ENCODE measurements around the gene TXNRD3. TPM values are rescaled to one million over a fixed set of nuclear protein-coding genes. Genes with fewer than 3 reads are reported as not detected.

TXNRD3 gene
- polyA plus RNA-seq, 2 of the 4 experiments (the other 2 are of a cell fraction), result 4.6 to 5.8 TPM

DNA sequence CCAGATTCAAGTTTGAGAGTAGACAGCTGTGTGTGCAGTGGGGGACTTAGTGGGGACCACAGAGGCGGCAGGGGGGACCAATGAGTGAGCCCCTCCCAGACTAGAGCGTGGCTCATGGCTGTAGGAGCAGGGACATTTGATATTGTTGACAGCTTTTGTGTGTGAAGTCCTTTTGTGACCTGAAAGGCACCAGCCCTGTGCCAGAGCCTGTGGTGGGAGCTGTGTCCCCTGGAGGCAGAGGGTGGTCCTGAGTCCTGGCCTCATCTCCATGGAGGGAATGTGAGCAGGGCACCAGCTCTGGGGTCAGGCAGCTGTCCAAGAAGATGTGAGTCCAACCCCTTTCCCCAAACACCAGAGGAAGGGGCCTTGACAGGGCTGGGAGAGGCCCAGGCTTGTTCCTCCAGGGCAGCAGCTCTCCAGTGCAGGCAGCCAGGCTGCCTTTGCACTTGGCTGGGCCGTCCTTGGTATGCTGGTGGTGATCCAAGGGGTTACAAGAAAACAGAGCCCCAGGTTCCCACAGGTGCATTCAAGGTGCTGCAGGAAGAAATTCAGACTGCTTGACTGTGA, 86.1 kb downstream of the TXNRD3 start:
- H3K4me3 ChIP-seq, result no peak overlapping the region
- no peak for ATAC-seq
- H3K4me1 ChIP-seq, result peaks cover 7% of the 10 kb centered on the region; the same call in 2 of the 3 replicates
- no peak overlapping the region for H3K27ac ChIP-seq
- CTCF ChIA-PET, result interaction anchor here (0.9 to 1.2 kb wide), 2 partner anchors 45 to 46 kb away, joined by 3 read pairs; partner anchors contain the start of gene CHST13
- 7% methylated on average over 2 of the region's 3 CpGs for WGBS (ENCODE audit: missing lambda C conversion rate)
- DNase-seq (ENCODE audit: low read depth in 1 of 2, low spot score in 1 of 2), result no peak
- H3K9me3 ChIP-seq, result no peaks in the 10 kb centered on the region
- no peak overlapping the region for H3K4me2 ChIP-seq
- POLR2A ChIA-PET, result no interaction called here
- FAIRE-seq, result no peak
- TF ChIP-seq FOSB (CRISPR knock-in tag; IDR thresholded peaks at IDR 0.05) (no peak), HMGXB4 (CRISPR knock-in tag; IDR thresholded peaks at IDR 0.05; ENCODE audit: borderline replicate concordance) (no peak), RAD21 (conservative IDR thresholded peaks at IDR 0.05 in 1 of 2, IDR thresholded peaks at IDR 0.05 in 1 of 2) (no peak), MAX (IDR thresholded peaks at IDR 0.05) (no peak), MAZ (IDR thresholded peaks at IDR 0.05; ENCODE audit: borderline replicate concordance, low read depth, low read length) (no peak), CEBPB (IDR thresholded peaks at IDR 0.05) (no peak), KDM1A (IDR thresholded peaks at IDR 0.05; ENCODE audit: low read depth) (no peak), E2F6 (IDR thresholded peaks at IDR 0.05; ENCODE audit: borderline replicate concordance, low read depth) (no peak)

DNA sequence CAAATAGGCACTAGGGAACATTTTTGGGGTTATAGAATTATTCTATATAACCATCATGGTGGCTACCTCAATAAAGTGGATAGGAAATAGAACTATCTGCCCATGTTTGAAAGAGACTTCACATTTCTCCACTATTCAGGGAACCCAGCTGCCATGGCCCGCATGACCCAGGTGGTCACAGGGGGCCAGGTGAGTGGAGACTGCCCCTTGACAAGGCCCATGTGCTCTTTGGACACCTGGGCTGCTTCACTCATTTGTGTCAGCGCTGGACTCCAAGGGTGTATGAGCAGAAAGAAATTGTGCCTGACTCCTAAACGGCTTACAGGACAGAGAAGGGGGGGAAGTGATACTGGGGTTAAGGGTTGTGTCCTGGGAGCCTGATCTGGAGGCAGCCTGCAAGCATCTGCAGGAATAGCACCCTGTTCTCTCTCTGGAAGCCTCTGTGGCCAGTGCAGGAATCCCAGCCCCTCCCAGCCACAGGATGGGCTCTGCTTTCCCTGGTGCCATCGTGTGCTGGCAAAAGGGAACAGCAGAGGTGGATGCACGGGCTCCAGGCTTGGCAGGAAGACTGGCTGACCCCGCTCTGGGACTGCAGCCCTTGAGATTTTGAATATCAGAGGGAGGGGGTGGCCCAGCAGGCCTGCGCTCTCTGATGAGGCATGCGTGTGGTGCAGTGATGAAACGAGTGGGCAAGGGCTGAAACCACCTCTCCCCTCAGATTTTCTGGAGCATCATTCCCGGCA, 87.1 kb downstream of the TXNRD3 start:
- ATAC-seq (peak; percentile 86 to 89), FAIRE-seq (no peak), DNase-seq (ENCODE audit: low read depth in 1 of 2, low spot score in 1 of 2) (peak; percentile 12 to 21)
- Histone ChIP-seq H3K27ac (no peak overlapping the region), H3K4me2 (no peak overlapping the region), H3K4me1 (no peaks in the 10 kb centered on the region), H3K4me3 (no peak overlapping the region), H3K9me3 (no peaks in the 10 kb centered on the region)
- TF ChIP-seq NPAS2 (CRISPR knock-in tag; IDR thresholded peaks at IDR 0.05; ENCODE audit: borderline replicate concordance) (no peak), FOSL2 (IDR thresholded peaks at IDR 0.05) (no peak), FOSL2 (CRISPR knock-in tag; IDR thresholded peaks at IDR 0.05) (no peak), RAD21 (conservative IDR thresholded peaks at IDR 0.05 in 1 of 2, IDR thresholded peaks at IDR 0.05 in 1 of 2) (peak; percentile 14 to 18; a peak in 1 of 5 replicates), FOSB (CRISPR knock-in tag; IDR thresholded peaks at IDR 0.05) (no peak), CEBPB (IDR thresholded peaks at IDR 0.05) (no peak)
- ChIA-PET POLR2A (no interaction called here), CTCF (interaction anchor here (0.9 kb wide), 1 partner anchor 45 kb away, joined by 3 read pairs; no protein-coding TSS in a partner anchor)
- WGBS (ENCODE audit: missing lambda C conversion rate), result 43% methylated on average over 7 of the region's 10 CpGs

DNA sequence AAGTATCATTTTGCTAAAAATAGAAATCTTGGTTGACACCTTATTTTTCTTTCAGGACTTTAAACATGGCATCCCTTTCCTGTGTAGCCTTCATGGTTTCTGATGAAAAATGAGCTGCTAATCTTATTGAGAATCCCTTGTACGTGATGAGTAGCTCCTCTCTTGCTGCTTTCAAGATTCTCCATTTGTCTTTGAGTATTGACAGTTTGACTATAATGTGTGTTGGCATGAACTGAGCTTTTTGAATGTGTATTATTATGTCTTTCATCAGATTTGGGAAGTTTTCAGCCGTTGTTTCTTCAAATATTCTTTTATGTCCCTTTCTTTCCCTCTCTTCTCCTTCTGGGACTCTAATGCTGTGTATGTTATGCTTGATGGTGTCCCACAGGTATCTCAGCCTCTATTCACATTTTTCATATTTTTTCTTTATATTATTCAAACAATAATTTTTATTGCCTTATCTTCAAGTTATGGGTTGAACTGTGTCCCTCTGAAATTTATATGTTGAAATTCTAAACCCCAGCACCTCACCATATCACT, 92.1 kb downstream of the TXNRD3 start:
- ChIA-PET CTCF (interaction anchor here (0.6 to 1.4 kb wide), 2 partner anchors 9 to 1124 kb away, joined by 3 to 4 read pairs; no protein-coding TSS in a partner anchor), POLR2A (no interaction called here)

More for the DNA sequence above, 92.1 kb downstream of the TXNRD3 start:
- TF ChIP-seq SREBF2 (IDR thresholded peaks at IDR 0.05), result no peak
- no peak for TF ChIP-seq ESRRA (IDR thresholded peaks at IDR 0.05; ENCODE audit: borderline replicate concordance, low read length)
- no peak for TF ChIP-seq CTCF (IDR thresholded peaks at IDR 0.05)
- TF ChIP-seq EHMT2 (IDR thresholded peaks at IDR 0.05; ENCODE audit: low read depth), result no peak
- no peak for TF ChIP-seq HDAC2 (IDR thresholded peaks at IDR 0.05)
- no peak for TF ChIP-seq CHD2 (IDR thresholded peaks at IDR 0.05; ENCODE audit: low read length, partially characterized antibody)
- no peak for TF ChIP-seq PHF8 (IDR thresholded peaks at IDR 0.05; ENCODE audit: borderline replicate concordance, low read depth)
- no peak for TF ChIP-seq USF2 (IDR thresholded peaks at IDR 0.05)
- no peak for TF ChIP-seq CBX8 (IDR thresholded peaks at IDR 0.05)
- no peak for TF ChIP-seq E2F6 (IDR thresholded peaks at IDR 0.05; ENCODE audit: borderline replicate concordance, low read depth)
- no peak for TF ChIP-seq ATOH8 (CRISPR knock-in tag; IDR thresholded peaks at IDR 0.05; ENCODE audit: low read depth)
- no peak for TF ChIP-seq RAD21 (conservative IDR thresholded peaks at IDR 0.05 in 1 of 2, IDR thresholded peaks at IDR 0.05 in 1 of 2)
- DNase-seq (ENCODE audit: low read depth in 1 of 2, low spot score in 1 of 2) (no peak), ATAC-seq (no peak), FAIRE-seq (no peak)
- Histone ChIP-seq H3K4me2 (no peak overlapping the region), H3K27ac (no peak overlapping the region), H3K4me1 (no peaks in the 10 kb centered on the region), H3K4me3 (no peak overlapping the region), H3K9me3 (no peaks in the 10 kb centered on the region)
- 8% methylated on average over 2 of the region's 2 CpGs for WGBS (ENCODE audit: missing lambda C conversion rate)
